NCI-H2227 (cell line): ENCODE results near the gene AMFR.

Experiments
- DNase-seq: peaks from one replicate; lab custom pipeline; 2025; ENCODE audit not compliant: unreplicated experiment; lab: John Stamatoyannopoulos, UW

The AMFR gene

GRCh38 chr16:56349086-56349415 lies 76.3 kb downstream of the AMFR start:
- no peak for DNase-seq

- DNase-seq = no peak
These were observed 76.9 kb downstream of the AMFR start for GRCh38 chr16:56348168-56349085.

GRCh38 chr16:56347670-56348069 lies 77.7 kb downstream of the AMFR start:
- DNase-seq = no peak

DNA sequence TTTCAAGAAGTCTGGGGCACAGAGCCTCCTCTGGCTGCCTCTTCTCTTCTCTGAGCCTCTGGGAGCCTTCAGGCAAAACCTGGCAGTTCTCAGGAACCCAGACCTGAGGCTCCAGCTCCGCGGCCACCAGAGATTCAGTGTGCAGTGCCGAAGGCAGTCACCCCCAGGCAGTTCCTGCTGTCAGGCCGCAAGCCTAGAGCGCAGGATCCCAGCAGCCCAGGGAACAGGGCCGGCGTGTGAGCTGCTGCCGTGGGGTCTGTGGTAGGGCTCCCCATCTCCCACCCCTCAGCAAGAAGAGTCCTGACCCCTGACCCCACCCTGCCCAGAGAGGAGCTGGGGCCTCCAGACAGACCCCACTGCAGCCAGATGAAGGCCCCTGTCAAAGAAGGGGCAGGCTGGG lies 78.2 kb downstream of the AMFR start:
- DNase-seq = no peak

DNA sequence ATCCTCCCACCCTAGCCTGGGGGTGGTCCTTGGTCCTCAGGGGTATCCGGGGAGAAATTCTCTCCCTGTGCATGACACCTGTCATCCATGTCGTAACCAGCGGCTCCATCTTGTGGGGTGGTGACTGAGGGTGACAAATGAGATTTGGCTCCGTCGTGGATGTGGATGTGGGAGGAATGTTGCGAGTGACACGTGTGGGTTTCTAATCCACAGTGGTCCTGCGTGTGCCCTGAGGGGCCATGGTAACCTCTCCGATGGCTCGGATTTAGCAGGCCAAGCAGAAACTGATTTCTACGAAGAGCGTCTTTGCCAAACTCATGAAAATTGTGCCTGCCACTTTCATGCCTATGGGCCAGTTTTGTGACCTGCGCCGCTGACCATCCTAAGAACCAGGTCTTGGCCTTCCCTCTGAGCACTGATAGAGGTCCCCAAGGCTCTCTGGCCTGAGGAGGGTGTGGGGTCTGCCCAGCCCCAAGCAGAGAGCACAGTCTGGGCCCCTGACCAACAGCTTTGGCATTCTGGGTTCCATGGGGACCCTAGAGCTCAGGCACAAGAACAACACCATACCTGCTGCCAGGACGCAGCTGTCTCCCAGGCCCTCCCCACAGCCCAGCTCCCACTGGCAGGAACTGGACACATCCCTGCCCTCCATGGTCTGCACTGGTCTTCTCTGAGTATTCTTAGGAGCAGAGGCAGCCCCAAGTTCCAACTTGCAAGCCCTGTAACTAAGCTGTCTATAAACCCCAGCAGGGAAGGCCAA lies 79.0 kb downstream of the AMFR start:
- no peak for DNase-seq

DNA sequence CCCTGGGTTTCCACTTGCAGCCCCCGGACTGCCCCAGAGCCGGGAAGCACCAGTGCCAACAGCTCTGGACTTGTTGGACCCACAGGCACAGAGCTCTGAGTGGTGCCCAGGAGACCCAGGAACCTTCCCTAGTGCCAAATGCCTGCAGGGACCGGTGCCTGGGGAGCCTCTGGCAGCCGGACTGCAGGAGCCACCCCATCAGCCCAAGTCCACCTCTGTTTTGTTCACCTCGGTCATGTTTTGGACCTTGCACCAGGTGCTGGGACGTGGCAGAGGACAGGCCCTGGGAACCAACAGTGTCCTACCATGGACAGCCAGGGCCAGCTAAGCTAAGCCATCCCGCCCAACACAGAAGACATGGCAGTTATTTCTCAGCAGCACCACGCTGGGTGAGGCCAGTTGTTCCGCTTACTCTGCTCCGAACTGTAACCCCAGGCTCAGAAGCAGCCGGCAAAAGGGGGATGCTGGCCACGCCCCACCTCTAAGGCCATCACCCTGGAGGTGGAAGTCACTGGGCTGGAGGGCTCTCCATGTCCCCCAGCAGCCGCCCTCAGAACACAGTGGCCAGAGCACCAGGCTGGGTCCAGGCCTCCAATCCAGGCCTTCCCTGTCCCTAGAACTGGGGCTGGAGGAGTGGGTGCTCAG lies 79.8 kb downstream of the AMFR start:
- no peak for DNase-seq

DNA sequence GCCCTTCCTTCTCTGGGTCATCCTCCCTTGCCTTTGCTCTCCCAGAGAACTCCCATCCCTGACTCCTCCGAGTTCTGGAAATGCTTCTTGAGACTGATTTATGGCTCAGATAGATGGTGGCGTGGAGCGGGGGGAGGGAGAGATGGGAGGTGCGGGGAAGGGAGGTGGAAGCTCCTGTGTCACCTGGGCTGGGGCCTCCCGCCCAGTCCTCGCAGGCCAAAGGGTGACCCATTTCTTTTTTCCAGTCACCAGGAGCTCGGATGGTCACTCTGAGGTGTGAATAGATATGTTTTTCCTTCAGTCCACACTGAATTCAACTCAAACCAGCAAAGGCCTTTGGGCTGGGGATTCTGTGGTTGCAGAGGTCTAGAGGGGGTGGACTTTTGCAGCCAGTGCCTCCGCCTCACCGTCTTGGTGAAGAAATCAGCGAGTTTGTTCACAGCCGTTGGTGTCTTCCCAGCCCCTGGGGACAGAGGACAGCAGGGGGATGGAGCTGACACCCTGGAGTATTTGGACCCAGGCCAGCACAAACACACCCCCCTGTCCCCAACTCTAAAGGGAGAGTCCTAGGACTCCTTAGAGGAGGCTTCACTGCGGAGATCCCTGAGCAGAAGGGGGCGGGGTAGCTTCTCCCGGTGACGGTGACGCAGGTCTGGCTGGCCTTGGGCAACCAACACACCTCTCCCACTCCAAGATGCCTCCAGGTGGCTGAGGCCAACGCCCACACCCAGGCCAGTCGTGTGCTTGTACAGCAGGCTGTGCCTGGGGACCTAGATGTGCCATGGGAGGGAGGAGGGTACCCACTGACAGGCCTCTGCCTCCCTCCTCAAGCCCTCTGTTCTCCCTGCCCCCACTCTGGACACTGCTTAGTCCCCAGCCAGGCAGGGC lies 80.6 kb downstream of the AMFR start:
- no peak for DNase-seq

DNA sequence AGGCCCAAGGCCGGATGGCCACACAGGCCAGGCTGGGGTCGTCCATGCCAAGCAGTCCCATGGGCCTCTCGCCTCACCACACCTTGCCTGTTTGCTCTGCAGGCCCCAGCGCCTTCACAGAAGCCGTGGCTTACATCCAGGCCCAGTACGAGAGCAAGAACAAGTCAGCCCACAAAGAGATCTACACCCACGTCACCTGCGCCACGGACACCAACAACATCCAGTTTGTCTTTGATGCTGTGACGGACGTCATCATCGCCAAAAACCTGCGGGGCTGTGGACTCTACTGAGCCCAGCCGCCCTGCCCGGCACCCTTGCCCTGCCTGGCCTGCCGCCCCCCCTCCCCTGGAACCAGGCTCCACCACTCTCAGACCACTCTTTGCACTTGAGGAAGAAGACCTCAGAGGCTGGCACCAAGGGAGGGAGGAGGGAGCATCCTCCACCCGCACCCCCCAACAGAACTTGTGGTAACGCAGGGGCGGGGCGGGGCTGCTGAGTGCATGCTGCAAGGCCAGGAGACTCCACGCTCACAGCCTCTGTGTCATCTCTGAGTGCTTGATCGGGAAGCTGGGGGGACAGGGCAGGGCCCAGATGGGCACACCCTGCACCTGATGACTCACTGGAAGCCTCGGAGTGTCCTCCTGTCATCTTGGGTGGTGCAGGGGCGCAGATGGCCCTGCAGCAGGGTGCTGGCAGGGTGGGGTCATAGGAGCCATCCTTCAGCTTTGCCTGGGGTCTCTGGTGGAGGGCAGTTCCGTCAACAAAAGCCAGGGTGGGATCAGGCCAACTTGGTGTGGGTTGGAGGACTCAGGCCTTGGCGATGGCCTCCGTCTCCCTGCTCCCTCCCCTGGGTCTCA lies 81.5 kb downstream of the AMFR start:
- DNase-seq = no peak

- DNase-seq = no peak
These were observed 83.5 kb downstream of the AMFR start for GRCh38 chr16:56341656-56342399.

GRCh38 chr16:56340864-56341365 lies 84.4 kb downstream of the AMFR start:
- no peak for DNase-seq

- no peak for DNase-seq
These were observed 84.9 kb downstream of the AMFR start for GRCh38 chr16:56340416-56340815.

- no peak for DNase-seq
These were observed 85.7 kb downstream of the AMFR start for GRCh38 chr16:56339431-56340195.

DNA sequence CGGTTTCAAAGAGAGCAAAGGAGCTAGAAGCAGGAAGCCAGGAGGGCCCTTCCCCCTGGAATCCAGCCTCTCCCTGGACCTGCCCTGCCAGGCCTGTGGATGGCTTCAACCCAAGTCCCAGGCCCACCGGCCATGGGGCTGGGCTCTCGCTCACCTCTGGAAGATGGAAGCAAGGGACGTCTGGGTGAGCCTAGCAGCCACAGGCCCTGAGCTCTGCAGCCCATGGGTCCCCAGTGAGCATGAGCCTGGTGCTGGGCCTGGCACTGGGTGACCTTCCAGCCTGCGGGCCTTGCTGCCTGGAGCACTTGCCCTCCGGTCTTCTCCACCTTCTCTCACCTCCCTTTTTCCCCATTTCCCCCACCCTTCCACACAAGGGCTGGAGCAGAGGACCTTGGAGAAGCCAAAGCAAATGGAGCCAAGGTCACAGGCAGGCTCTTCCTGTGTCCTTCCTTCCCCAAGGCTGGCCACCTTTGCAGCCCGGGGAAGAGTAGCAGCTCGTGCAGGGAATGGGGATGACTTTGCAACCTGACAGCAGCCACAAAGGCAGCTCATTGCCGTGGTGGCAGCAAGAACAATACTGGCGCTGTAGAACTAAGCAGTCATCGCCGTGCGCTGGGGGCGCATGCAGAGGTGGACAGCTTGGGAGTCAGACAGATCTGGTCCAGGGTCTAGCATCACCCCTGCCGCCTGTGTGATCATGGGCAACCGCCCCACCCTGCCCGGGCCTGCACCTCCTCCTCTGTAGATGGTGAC lies 86.6 kb downstream of the AMFR start:
- DNase-seq = no peak

DNA sequence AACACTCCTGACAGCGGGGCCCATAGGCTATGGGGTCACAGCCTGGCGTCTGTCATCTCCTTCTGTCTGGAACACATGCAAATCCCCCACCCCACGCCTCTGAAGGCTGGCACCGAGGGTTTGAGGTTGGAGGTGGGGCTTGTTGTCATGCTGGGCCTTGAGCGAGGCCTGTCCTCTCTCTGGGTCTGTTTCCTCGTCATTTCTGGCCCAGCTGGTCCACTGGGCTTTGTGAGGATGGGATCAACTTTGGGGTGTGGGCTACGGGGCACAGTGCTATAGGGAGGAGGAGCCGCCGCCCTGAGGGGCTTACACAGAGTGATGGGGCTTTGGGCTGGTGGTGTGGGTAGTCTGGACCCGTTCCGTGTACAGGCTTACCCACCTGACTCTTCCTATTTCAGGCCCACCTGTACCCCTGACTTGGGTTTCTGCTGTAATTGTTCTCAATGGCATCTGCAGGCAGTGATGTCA lies 87.5 kb downstream of the AMFR start:
- DNase-seq = no peak

DNA sequence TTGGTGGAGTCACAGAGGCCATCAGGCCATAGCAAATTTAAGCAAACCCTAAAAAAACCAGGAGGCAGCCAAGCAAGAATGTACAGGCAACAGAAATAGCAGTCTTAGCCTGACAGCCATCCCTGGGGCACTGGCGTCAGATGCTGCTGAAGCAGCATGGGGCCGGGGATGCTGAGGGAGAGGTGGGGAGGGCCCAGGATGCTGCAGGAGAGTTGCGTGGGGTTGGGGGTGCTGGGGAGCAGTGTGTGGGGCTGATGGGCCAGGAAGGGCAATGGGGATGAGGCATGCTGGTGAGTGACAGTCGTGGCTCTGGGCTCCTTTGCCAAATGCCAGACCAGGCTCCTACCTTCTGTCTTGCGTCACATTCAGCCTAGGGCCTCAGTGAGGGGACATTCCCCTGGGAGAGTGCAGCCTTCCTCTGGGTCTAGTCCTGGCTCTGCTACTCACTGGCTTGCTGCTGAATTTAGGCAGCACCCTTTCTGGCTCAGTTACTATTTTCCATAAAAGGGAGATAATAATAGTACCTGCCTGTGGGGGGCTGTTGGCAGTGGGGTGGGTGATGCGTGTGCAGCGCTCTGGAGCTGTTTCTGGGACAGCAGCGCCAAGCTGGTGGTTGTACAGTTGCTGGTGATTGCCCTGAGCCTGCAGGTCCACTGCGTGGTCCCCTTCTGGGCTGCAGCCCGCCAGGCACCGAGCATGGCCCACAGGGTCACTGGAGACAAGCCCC lies 88.1 kb downstream of the AMFR start:
- no peak for DNase-seq

DNA sequence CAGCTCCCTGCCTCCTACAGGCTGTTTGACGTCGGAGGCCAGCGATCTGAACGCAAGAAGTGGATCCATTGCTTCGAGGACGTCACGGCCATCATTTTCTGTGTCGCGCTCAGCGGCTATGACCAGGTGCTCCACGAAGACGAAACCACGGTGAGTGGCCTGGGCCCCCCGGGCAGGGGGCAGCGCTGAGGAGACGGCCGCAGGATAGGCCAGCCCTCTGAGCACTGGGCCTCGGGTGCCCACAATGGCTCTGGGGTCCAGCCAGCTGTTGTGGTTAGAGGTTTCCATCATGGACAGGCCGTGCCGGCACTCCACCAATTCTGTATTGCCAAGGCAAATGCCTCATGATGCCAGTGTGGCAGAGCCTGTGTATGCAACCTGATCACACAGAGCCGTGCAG lies 88.6 kb downstream of the AMFR start:
- DNase-seq = no peak
